Hippocampal formation (tissue), 2 donors: ENCODE results near the gene MYO1D.

Experiments used
- DNase-seq, 2 donors: peaks; one replicate each; lab custom pipeline; 2025; lab: John Stamatoyannopoulos, UW

MYO1D gene

GRCh38 chr17:32815460-32815859 lies 61.5 kb downstream of the MYO1D start:
- DNase-seq = no peak

- DNase-seq = no peak
These were observed 62.1 kb downstream of the MYO1D start for GRCh38 chr17:32814836-32815235.

DNA sequence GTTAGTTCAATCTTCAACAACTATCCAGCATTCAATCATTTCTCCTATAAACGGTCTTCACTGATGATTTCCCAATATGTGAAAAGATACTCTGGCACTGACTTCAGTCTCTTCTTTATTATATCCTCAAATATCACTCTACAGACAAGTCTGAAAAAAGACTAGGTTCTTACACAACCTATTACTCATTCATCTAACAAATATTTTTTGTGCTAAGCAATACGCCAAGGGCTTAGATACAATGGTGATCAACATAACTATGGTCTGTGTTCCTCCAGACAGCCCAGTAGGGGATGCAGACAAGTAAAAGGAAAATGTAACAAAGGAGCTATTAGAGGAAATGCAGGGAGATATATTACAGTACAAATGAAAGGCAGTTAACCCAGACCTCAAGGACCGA lies 63.9 kb downstream of the MYO1D start:
- DNase-seq = no peak

- DNase-seq = no peak
These were observed 66.2 kb downstream of the MYO1D start for GRCh38 chr17:32810690-32811089.

DNA sequence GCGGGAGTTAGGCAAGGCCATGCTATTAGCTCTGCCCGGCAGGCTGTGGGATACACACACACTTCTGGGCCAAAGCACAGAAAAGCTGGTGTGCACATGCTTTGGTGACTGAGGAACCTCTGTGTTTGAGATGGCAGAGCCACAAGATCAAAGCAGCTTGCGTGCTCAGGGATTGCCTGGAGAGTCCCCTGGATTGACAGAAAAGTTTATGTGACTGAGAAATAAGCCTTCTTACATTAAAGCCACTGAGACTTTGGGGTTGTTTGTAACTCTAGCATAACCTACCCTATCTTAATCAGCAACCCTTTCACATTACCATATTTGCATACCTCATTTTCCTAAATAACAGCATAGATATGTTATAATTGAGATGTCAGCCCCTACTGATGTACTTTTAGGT lies 69.3 kb downstream of the MYO1D start:
- no peak for DNase-seq

- no peak for DNase-seq
These were observed 70.3 kb downstream of the MYO1D start for GRCh38 chr17:32806646-32807045.

- no peak for DNase-seq
These were observed 71.6 kb downstream of the MYO1D start for GRCh38 chr17:32805029-32805976.

DNA sequence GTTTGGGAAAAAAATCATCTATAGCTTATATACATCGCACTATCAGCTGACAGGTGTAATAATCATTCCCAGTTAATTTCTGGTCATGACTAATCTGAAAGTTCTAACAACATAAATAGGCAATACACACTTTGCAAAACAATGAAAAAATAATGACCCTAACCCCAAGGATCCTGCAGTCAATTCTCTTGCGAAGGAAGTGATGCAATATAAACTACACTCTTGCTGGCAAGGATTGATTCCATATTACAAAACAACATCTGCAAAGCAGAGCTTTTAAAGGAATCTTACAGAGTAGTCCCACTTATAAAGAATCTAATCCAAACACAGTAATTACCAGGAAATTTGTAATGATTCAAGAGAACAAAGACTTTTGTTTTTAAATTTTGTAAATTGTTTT lies 73.4 kb downstream of the MYO1D start:
- no peak for DNase-seq

GRCh38 chr17:32802306-32802705 lies 74.6 kb downstream of the MYO1D start:
- DNase-seq = no peak

DNA sequence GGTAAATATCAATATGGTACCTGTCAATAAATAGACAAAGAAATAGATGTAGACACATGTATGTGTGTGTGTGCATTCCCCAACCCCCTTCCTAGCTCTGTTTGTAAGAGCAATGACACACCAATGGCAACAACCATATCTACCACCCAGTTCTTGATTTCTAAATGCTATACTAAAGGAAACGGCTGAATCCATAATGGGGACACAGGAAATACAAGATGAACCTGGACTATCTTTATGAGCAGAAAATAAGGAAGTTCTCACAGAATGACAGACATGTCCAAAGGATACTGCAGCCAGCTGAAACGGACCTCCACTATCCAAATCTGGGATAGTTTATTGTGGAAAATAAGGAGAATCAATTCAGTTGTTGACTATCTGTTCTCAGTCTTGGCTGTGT lies 75.3 kb downstream of the MYO1D start:
- no peak for DNase-seq

DNA sequence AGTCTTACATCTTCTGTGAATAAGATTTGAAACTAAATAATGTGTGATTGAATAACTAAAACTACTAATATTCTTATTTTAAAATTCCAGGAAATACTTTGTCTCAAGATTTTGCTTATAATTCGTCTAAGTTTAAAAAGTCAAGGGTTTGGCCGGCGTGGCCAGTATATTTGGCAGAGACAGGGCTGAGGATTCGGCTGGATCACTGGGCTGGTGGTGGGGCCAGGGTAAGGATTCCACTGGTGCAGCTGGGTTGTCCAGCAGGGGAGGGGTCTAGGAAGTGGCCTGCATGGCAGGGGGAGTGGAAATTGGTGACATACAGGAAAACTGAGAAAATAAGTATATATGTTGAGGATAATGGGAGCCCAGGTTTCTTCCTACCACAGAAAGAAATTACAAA lies 75.7 kb downstream of the MYO1D start:
- DNase-seq = no peak

GRCh38 chr17:32798938-32799337 lies 78.0 kb downstream of the MYO1D start:
- no peak for DNase-seq

GRCh38 chr17:32795339-32795979 lies 81.5 kb downstream of the MYO1D start:
- DNase-seq = no peak

- DNase-seq = no peak
These were observed 82.2 kb downstream of the MYO1D start for GRCh38 chr17:32794533-32795246.

- DNase-seq = no peak
These were observed 83.1 kb downstream of the MYO1D start for GRCh38 chr17:32793841-32794240.

- no peak for DNase-seq
These were observed 84.7 kb downstream of the MYO1D start for GRCh38 chr17:32792207-32792606.

- no peak for DNase-seq
These were observed 90.8 kb downstream of the MYO1D start for GRCh38 chr17:32786169-32786568.

DNA sequence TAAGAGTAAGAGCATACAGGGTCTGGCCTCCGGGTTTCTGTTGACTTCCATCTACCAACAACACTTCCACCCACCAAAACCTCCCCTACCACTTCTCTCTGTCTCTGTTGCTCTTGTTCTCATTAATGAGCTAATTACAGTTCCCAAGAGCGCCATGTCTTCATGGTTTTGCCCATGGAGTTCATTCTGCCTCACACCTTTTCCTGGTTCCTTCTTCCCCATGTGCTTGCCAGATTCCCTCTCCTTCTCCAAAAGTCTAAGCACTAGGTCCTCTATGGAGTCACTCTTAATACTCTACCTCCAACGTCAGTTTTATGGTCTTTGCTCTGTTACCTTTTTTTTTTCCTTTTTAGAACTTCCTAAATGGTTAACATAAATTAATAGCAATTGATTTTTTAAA lies 92.8 kb downstream of the MYO1D start:
- DNase-seq = no peak

DNA sequence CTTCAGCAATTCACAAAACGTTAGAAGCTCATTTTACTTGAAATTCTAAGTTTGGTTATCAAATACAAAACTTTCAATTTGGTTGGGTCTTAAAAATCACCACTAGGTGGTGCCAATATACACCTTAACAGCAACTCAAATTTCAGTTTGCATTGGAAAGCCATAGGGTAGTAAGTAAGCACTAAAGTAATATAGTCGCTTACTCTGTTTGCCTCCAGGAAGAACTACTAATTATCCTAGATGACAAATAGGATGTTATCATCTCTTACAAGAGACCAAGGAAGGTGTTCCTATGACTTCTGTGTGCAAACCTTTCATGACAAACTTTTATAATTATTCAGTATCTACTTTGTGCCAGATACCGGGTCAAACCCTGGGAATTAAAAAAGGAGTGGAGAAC lies 93.3 kb downstream of the MYO1D start:
- DNase-seq = peak in 1 of 2 donors; percentile 81

DNA sequence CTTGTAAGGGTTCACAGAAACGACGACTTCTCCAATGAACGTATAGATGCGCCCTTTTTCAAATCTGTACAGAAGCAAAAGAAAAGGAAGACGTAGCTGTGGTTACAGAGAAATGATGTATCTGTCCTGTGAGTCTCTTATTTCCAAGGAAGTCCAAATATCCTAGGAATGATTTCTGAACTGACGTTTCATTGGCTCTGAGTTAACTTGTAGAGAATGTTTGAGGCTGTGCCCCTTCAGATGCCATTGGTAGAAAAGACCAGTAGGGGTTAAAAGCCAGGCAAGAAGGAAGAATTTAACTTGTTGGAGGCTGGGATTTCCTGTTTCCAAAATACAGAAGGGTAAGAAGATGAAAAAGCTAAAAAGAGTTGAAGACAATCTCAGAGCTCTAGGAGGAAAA lies 96.2 kb downstream of the MYO1D start:
- DNase-seq = no peak

- no peak for DNase-seq
These were observed 99.0 kb downstream of the MYO1D start for GRCh38 chr17:32777922-32778321.

- no peak for DNase-seq
These were observed 99.5 kb downstream of the MYO1D start for GRCh38 chr17:32777436-32777835.

- DNase-seq = no peak
These were observed 102.2 kb downstream of the MYO1D start for GRCh38 chr17:32774695-32775084.
